ENCODE measurements around the gene LAMC3. TPM values are rescaled to one million over a fixed set of nuclear protein-coding genes. Genes with fewer than 3 reads are reported as not detected.

LAMC3 gene
- total and polyA plus RNA-seq, 2 donors from 2014 or later, result 13.4 to 13.8 TPM

DNA sequence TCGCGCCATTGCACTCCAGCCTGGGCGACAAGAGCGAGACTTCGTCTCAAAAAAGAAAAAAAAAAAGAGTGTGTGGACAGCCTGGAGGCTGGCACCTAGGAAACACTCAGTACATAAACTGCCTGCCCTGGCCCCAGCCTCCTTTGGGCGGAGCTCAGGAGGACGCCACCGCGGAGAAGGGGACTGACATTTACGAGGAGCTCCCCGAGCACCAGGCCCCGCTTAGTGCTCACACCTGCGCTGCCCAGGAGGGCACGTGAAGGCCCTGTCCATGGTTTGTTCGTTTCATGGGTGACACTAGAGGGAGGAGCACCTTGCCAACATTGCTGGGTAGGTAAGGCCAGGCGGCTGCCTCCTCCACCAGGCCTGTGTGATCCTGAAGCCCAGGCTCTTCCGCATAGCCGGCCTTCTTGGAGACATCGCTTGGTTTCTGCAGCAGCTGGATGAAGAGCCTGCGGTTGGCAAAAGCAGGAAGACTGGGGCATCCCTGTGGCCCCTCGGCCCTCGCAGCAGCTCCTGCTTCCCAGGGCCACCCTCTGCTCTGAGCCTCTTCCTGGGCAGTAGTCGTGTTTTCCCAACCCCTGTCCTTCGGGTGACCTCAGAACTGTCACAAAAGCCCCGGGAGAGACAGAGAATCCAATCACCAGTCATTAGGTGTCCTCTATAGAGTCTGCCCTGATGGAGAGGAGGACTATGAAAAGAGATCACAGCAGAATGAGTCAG lies 26.2 kb upstream of the LAMC3 start:
- no peak overlapping the region for H3K4me3 ChIP-seq (ENCODE audit: low read length in 3 of 3)
- no peaks in the 10 kb centered on the region for H3K36me3 ChIP-seq (ENCODE audit: control insufficient read depth in 2 of 3, insufficient read depth in 3 of 3, low read length in 3 of 3)
- no peak for TF ChIP-seq CTCF (IDR thresholded peaks at IDR 0.05; ENCODE audit: borderline replicate concordance, extremely low read depth, insufficient read depth)
- intact Hi-C loops (cut with DNase I), result no loop called here
- no peaks in the 10 kb centered on the region for H3K9me3 ChIP-seq (ENCODE audit: control insufficient read depth in 2 of 3, insufficient read depth in 1 of 3, low read length in 3 of 3)
- H3K4me1 ChIP-seq (ENCODE audit: control insufficient read depth in 2 of 3, insufficient read depth in 2 of 3, low read depth in 1 of 3, low read length in 3 of 3), result no peaks in the 10 kb centered on the region
- no peak for FAIRE-seq
- no peaks in the 10 kb centered on the region for H3K27me3 ChIP-seq (ENCODE audit: control insufficient read depth, insufficient read depth, low read length)
- no peak overlapping the region for H3K9ac ChIP-seq (ENCODE audit: low read length in 3 of 3)
- peak in 1 of 5 donors; percentile 43 for DNase-seq
- H3K27ac ChIP-seq (ENCODE audit: low read depth in 2 of 2, low read length in 2 of 2), result no peak overlapping the region

GRCh38 chr9:130983359-130983670 lies 25.7 kb upstream of the LAMC3 start:
- Histone ChIP-seq H3K4me3 (ENCODE audit: low read length in 3 of 3) (no peak overlapping the region), H3K36me3 (ENCODE audit: control insufficient read depth in 2 of 3, insufficient read depth in 3 of 3, low read length in 3 of 3) (no peaks in the 10 kb centered on the region), H3K9ac (ENCODE audit: low read length in 3 of 3) (no peak overlapping the region), H3K4me1 (ENCODE audit: control insufficient read depth in 2 of 3, insufficient read depth in 2 of 3, low read depth in 1 of 3, low read length in 3 of 3) (no peaks in the 10 kb centered on the region), H3K27ac (ENCODE audit: low read depth in 2 of 2, low read length in 2 of 2) (no peak overlapping the region), H3K9me3 (ENCODE audit: control insufficient read depth in 2 of 3, insufficient read depth in 1 of 3, low read length in 3 of 3) (no peaks in the 10 kb centered on the region), H3K27me3 (ENCODE audit: control insufficient read depth, insufficient read depth, low read length) (no peaks in the 10 kb centered on the region)
- TF ChIP-seq CTCF (IDR thresholded peaks at IDR 0.05; ENCODE audit: borderline replicate concordance, extremely low read depth, insufficient read depth), result no peak
- FAIRE-seq, result no peak
- peak in 1 of 5 donors; percentile 20 for DNase-seq
- intact Hi-C loops (cut with DNase I), result no loop called here

GRCh38 chr9:130983970-130984369 lies 25.0 kb upstream of the LAMC3 start:
- Histone ChIP-seq H3K4me1 (ENCODE audit: control insufficient read depth in 2 of 3, insufficient read depth in 2 of 3, low read depth in 1 of 3, low read length in 3 of 3) (no peaks in the 10 kb centered on the region), H3K27me3 (ENCODE audit: control insufficient read depth, insufficient read depth, low read length) (no peaks in the 10 kb centered on the region), H3K9ac (ENCODE audit: low read length in 3 of 3) (no peak overlapping the region), H3K9me3 (ENCODE audit: control insufficient read depth in 2 of 3, insufficient read depth in 1 of 3, low read length in 3 of 3) (no peaks in the 10 kb centered on the region), H3K36me3 (ENCODE audit: control insufficient read depth in 2 of 3, insufficient read depth in 3 of 3, low read length in 3 of 3) (no peaks in the 10 kb centered on the region), H3K4me3 (ENCODE audit: low read length in 3 of 3) (no peak overlapping the region), H3K27ac (ENCODE audit: low read depth in 2 of 2, low read length in 2 of 2) (no peak overlapping the region)
- intact Hi-C loops (cut with DNase I), result no loop called here
- FAIRE-seq (no peak), DNase-seq (peak in 1 of 5 donors; percentile 1)
- no peak for TF ChIP-seq CTCF (IDR thresholded peaks at IDR 0.05; ENCODE audit: borderline replicate concordance, extremely low read depth, insufficient read depth)

DNA sequence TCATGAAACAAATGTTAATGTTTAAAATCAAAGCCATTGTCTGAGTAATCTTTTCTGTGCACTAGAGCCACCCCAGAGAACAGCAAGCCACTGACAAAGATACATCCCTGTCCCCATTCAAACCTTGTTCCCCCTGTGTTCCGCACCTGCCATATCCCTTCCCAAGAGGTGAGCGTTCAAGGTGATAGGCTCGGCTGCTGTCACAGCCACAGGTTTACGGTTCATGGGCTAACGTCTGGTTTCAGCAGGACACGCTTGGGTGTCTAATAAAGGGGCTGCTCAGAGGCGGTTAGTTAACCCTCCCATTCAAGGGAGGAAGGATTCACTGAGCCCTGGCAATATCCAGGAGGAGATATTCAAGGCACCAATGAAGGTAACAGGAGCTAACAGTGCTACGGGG lies 24.5 kb upstream of the LAMC3 start:
- FAIRE-seq, result no peak
- H3K4me3 ChIP-seq (ENCODE audit: low read length in 3 of 3), result no peak overlapping the region
- H3K27me3 ChIP-seq (ENCODE audit: control insufficient read depth, insufficient read depth, low read length), result no peaks in the 10 kb centered on the region

More for the DNA sequence above, 24.5 kb upstream of the LAMC3 start:
- intact Hi-C loops (cut with DNase I), result no loop called here
- Histone ChIP-seq H3K9me3 (ENCODE audit: control insufficient read depth in 2 of 3, insufficient read depth in 1 of 3, low read length in 3 of 3) (no peaks in the 10 kb centered on the region), H3K9ac (ENCODE audit: low read length in 3 of 3) (no peak overlapping the region), H3K4me1 (ENCODE audit: control insufficient read depth in 2 of 3, insufficient read depth in 2 of 3, low read depth in 1 of 3, low read length in 3 of 3) (no peaks in the 10 kb centered on the region), H3K27ac (ENCODE audit: low read depth in 2 of 2, low read length in 2 of 2) (no peak overlapping the region), H3K36me3 (ENCODE audit: control insufficient read depth in 2 of 3, insufficient read depth in 3 of 3, low read length in 3 of 3) (no peaks in the 10 kb centered on the region)
- DNase-seq, result peak in 4 of 5 donors; percentile 15 to 54 (median 50)
- no peak for TF ChIP-seq CTCF (IDR thresholded peaks at IDR 0.05; ENCODE audit: borderline replicate concordance, extremely low read depth, insufficient read depth)

All from kidney (tissue), 14 donors.